Epidermal melanocyte (primary cell): Measurements from ENCODE around the gene CIPC.
A peak's percentile ranks its signal among the peaks of the same experiment; 100 is the strongest.

Source experiments
- DNase-seq: peaks from one replicate; pipeline ENCODE4 v3.0.0; 2011; ENCODE audit warnings: low spot score; ENCODE audit not compliant: insufficient read length

Gene CIPC

DNA sequence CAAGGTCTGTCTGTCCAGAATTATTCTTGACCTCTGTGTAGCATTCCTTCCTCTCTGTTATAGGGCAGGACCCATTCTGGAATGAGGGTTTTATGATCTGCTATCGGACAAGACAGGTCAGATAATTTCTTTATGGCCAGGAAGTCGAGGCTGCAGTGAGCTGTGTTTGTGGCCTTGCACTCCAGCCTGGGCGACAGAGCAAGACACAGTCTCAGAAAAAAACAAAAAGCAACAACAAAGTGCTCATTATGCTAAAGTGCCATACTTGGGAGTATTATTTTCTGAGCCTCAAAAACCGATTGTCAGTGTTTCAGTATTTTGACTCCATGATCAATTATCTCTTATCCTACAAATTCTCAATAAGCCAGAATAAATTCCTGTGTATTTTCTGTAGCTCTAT, 4.1 kb downstream of the CIPC start:
- no peak for DNase-seq

- DNase-seq: no peak
These were observed 5.4 kb downstream of the CIPC start for GRCh38 chr14:77103475-77103874.

DNA sequence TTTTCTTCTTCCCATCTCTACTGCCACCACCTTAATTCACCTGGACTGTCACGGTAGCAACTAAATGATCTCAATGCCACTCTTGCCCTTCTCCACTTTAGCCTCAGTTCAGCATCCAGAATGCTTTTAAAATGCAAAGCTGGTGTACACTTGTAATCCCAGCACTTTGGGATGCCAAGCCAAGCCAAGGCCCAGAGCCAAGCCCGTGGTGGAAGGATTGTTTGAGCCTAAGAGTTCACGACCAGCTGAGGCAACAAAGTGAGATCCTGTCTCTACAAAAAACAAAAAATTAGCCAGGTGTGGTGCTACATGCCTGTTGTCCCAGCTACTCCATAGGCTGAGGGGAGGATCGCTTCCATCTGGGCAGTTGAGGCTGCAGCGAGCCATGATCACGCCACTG, 5.9 kb downstream of the CIPC start:
- no peak for DNase-seq

DNA sequence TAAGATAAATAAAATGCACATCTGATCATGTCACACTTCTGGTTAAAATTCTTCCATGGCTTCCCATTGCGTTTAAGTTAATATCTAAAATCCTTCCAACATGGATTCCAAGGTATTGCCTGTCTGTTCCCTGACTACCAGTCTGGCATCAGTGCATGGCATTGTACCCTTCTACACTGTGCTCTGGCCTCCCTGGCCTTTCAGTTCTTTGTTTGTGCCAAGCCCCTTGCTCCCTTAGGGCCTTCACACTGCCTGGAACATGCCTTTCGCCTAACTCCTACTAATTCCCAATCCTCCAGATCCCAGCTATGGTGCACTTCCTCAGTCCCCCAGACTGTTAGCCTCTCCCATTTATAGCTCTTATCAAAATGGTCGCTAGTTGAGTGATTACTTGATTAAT, 6.3 kb downstream of the CIPC start:
- DNase-seq: no peak

DNA sequence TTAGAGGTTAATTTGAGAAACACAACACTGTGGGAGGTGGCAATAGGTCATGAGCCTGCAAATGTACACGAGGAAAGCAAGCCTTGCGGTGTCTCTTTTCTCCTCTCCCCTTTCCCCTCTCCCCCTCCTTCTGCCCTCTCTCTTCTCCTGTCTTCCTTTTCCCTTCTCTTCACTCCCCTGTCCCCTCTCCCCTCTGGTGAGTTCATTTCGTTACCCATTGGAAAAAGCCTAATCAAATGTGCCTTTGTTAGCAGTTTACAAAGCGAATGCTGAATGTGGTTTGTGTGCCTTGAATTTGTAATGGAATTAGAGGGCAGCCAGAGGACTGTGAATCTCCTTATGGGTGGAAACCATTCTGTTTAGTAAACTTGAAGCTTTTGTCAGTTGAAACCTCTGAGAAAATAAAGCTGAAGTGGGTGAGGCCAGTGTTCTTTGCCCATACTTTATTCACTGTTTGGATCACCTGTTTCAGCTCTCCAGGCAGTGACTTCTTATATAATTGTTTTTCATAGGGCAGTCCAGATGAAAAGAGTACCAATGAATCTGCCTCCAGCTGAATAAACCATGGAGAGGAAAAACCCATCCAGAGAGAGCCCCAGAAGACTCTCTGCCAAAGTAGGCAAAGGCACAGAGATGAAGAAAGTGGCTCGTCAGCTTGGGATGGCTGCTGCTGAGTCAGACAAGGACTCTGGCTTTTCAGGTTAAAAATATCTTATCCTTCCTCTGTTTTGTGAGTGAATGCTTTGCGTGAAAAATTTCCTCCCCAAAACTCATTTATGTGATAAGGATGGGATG, 7.3 kb downstream of the CIPC start:
- DNase-seq: peak; percentile 47

GRCh38 chr14:77106666-77107065, 8.6 kb downstream of the CIPC start:
- DNase-seq: no peak

- DNase-seq: no peak
These were observed 9.2 kb downstream of the CIPC start for GRCh38 chr14:77107228-77107627.

GRCh38 chr14:77108753-77109152, 10.7 kb downstream of the CIPC start:
- DNase-seq: no peak

DNA sequence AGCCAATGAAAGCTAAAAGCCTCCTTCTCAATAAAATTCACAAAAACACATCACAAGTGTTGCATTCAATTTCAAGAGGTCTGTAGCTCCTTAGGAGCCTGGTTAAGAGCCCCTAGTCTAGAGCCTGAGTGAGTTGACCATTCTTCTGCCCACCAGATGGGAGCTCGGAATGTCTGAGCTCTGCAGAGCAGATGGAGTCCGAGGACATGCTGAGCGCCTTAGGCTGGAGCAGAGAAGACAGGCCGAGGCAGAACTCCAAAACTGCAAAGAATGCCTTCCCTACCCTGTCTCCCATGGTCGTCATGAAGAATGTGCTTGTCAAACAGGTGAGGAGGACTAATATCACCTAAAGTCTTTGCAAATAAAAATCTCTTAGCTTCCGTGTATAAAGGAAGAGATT, 11.6 kb downstream of the CIPC start:
- DNase-seq: no peak

DNA sequence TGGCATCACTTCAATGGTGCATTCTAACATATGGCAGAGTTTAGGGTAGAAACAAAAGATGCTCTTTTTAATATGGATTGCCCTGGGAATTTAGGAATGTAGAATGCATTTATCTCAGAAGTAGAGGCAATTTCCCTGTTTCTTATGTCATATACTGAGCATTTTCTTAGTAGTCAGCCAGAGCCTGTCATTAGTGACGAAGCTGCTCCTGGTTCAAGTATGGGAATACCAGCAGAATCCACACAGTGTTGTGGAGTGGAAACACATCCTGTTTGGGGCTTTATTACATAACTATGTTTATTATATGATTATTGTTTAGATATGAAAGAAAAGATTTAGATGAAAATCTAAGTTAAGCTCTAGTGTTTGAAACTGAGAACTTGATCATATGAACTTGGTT, 12.2 kb downstream of the CIPC start:
- DNase-seq: no peak

- no peak for DNase-seq
These were observed 13.0 kb downstream of the CIPC start for GRCh38 chr14:77111021-77111420.

GRCh38 chr14:77113644-77114043, 15.6 kb downstream of the CIPC start:
- no peak for DNase-seq

DNA sequence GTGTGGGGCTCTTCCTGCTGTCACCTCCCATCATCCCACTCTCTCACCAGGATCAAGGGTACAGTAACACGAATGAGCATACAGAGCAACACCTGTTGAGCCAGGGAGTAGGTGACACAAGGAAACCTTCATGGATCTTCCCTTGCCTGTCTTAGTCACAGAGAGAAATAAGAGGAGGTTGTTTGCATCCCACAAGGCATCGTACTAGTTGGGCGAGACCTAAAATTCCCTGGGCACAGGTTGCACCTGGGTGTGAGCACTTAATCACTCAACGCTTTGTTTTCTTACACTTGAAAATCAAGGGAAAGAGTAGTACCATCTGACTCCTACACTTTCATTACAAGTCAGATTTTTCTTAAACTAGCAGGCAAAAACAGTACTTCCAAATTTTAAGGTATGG, 16.6 kb downstream of the CIPC start:
- no peak for DNase-seq

- no peak for DNase-seq
These were observed 18.2 kb downstream of the CIPC start for GRCh38 chr14:77116172-77116817.

DNA sequence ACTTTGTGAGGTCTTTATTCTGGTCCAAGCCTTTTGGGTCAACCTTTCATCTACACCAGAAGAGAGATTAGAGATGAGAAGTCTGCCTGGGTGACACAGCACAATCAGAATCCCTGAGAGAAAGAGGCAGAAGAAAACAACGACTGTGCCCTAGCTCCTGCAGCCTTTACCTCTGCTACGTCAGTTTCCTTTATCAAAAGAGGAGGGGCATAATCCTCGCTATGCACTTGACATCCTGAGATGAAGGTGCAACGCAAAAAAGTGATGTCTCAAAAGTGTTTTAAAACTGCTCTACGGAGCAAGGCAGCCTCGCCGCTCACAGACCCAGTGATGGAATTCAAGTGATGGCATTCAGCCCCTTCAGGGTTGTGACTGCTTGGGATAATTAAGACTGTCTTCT, 21.8 kb downstream of the CIPC start:
- DNase-seq: no peak

DNA sequence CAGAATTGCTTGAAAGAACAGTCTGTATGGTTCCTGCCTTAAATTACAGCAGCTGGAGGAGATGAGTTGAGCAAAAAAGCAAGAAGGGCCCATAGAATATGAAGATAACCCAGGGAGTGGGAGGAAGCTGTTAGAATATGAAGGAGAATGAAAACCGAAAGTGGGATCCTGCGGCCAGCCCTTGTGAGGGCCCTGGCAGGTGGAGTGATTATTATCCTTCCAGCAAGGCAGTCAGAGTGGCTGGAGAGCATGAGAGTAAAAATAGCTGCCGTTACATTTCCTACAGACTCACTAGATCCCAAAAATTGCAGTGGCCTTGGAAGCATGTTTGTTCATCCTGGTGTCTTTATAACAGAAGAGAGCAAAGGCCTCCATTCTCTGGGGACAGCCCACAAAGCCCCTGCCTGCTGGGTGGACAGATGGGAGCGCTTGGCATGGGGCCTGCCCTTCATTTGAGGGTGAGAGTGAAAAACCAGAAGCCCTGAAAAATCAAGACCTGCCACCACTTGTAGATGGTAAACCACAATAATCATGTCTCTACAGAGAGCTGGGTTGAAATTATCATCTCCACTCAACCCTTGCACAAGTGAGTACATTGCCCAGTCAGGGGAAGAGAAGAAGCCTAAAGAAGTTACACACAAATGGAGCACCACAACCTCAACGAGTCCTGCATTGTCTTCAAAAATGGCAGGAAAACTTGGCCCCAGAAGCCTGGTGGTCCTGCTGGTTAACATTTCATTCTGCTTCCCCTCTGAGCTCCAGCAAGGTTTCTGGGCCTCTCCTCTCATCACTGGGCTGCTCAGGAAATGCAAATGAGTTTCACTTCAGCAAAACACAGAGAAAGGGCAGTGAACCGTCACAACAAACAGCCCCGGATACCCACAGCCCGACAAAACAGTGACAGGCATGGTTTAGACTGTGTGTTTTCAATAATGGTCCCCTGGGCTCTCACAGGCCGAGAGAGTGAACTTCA, 23.0 kb downstream of the CIPC start:
- DNase-seq: no peak

GRCh38 chr14:77122526-77123125, 24.6 kb downstream of the CIPC start:
- DNase-seq: no peak

- no peak for DNase-seq
These were observed 25.6 kb downstream of the CIPC start for GRCh38 chr14:77123381-77124325.

DNA sequence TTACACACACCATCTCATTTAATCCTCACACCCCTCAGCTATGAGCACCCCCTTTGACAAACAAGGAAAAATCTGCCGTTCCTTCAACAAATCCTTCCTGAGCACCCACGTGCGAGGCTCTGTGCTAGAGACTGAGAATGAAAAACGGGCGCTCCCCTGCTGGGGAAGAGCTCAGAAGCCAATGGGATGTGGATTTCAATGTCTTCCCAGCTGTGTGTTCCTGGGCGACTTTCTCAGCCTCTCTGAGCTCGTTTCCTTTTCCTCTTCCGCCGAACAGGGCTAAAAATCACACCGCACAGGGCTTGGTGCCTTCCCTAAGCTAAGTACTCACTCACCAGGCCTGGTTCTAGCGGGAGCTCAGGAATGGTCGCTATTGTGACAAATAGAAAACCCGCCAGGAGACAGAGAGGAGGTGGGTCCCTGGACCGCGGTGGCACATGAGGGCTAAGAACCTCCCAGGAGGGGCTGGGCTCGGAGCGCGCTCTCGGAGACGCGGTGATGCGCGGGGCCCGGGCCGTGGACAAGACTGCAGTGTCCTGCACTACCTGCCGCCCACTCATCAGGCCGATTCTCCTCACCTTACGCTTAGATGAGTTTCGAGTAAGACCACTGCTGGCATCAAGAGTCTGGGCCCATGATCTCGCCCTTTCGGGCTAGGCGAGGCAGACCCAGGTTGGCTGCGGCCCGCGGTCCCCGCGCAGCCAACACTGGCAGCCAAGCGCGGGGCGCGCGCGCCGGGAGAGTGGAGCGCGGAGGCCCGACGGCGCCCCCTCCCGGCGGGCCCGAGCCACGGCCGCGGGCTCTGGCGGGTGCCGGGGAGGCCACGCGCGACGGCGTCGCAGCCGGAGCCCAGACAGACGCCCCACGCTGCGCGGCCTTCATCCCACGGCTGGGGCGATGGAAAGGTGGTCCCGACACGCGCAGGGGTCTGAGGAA, 26.6 kb downstream of the CIPC start:
- no peak for DNase-seq
